Measurements from ENCODE around the gene PDXP.
A peak's percentile ranks its signal among the peaks of the same experiment; 100 is the strongest.
"Not testable (repeated sequence)": the region's sequence is repeated elsewhere in the genome, so short reads cannot be mapped to it uniquely, and the experiment has no call there.

Gene PDXP

DNA sequence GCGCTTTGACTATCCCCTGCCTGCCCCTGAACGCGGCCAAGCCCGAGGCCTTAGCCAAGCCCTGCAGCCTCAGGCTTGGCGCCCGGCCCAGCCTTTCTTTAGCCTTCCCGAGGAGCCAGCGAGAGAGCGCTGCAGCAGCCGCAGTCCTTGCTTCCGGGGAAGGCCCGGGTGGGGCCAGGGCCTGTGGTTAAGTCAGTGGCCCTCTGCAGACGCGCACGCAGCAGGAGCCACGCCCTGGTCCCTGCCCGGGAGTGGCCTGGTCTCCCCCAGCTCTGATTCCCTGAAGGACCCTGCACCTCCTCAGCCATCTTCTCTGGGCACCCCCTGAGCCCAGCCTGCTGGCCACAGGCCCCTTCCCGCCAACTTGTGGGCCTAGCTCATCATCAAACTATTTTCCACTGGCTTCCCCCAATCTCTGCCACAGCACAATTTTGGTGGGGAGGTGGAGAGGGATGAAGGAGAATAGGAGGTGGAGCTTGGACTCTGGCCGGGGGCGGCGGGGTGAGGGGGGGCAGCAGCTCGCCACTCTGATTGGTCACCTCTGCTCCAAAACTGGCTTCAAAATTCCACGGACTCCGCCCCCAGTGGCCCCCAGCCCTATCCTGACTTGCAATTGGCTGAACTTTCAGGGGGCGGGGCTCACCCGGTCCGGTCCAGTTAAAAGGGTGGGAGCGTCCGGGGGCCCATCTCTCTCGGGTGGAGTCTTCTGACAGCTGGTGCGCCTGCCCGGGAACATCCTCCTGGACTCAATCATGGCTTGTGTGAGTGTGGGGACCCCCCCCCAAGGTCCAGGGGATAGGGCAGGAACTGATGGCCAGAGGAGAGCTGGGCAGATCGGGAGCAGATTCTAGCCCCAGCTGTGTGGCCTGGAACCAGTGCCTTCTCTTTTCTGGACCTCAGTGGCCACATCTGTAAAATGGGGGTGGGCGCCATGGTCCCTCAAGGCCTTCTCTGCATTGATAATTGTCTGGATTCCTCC is 16.7 kb downstream of the PDXP start, which contains the start of gene LGALS1:
Gene LGALS1 (plus strand): TSS at position 686 of the 979 bp plus-strand sequence. CDS start 67 bp downstream, at position 753.
- peak; percentile 98 for DNase-seq

DNA sequence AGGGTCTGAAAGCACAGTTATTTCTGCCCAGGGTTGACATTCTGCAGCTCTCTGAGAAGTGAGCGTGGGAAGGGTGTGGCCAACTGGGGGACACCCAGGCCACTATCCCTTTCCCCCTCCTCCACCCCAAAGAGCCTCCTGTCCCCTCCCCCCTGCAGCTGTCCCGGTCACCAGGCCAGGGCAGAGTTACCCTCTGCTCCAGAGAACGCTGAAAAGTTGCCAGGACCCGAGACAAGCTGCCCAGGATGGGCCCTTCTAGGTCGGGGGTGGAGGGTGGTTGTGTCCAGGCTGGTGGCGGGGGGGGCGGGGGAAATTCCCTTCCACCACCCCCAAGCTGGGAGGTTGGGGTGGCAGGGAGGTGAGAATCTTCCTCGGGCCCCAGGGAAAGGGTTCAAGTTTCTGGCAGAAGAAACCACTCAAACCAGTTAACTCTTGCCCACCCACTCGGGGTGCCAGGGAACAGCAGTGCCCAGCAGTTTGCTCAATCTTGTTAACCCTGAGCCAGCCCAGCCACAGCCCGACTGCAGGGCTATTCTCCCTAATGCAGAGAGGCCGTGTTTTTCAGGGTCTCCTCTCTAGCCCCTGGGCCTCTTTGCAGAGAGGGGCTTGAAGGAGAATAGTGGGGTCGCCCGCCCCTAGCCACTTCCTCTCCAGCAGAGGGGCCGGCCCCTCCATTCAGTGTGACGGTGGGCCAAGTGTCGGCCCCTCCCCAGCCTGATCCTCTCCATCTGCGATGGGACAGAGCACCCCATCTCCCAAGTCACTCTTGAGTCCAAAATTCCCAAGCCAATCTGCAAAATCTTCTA is 17.6 kb downstream of the PDXP start:
- peak; percentile 38 for DNase-seq

DNA sequence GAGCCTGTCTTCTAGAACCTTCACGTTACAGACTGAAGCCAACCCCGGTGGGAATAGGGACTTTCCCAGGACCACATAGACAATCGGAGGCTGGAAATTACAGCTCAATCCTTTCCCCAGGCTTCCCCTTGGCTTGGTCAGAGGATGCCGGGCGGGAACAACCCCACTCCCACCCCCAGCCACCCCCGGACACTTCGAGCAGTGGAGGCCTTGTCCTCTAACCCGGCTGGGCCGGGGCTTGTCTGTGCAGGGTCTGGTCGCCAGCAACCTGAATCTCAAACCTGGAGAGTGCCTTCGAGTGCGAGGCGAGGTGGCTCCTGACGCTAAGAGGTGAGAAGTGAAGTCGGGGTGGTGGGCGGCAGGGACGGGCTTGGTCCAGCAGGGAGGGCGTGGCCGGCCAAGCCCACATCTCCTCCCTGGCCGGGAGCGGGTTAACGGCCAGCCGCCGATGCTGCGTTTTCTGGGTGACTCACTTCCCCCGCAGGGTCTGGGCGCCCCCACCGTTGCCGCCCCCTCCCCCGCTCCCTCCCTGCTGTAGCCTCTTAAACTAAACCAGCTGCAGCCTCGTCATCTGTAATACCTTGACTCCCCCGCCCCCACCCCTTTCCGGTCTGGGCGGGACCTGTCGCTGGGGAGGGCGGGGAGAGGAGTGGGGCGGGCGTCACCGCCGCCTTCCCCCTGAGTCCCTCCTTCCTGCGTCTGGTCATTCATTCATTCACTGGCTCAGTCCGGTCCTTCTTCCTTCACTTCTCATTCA is 18.4 kb downstream of the PDXP start:
- DNase-seq = peak; percentile 98

DNA sequence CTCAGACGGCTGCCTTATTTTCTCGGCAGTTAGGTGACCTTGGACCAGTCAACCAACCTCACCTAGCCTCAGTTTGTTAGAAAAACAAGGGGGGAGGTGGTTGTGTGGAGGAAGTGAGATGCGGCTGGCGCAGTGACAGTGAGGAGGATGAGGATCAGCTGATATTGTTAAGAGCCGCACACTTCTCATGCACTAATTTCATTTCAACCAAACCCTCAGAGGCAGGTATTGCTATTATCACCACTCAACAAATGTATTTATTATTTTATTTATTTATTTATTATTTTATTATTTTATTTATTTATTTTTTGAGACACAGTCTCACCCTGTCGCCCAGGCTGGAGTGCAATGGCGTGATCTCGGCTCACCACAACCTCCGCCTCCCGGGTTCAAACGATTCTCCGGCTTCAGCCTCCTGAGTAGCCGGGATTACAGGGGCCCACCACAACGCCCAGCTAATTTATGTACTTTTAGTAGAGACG is 19.0 kb downstream of the PDXP start:
- DNase-seq = no peak

DNA sequence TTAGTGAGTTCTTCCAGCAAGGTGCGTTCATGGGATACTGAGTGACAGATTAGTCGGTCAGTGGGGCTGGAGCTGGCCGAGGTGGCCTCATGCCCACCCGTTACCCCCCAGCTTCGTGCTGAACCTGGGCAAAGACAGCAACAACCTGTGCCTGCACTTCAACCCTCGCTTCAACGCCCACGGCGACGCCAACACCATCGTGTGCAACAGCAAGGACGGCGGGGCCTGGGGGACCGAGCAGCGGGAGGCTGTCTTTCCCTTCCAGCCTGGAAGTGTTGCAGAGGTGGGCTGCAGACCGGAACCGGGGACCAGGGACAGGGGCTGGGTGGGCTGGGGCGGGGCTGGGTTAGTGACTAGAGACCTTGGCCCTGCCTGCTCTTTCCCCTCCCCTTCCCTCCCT is 19.8 kb downstream of the PDXP start:
- DNase-seq = no peak

DNA sequence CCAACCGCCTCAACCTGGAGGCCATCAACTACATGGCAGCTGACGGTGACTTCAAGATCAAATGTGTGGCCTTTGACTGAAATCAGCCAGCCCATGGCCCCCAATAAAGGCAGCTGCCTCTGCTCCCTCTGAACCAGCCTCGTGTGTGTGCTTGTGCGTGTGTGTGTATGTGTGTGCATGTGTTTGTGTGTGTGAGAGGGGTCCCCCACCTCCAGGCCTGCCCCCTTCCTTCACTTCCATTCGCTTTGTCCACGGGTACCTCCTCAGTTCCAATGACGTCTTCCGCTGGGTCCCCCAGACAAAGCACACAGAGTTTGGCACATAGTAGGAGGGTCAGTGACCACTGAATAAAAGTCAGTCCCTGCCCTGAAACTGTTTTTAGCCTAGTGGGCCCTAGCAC is 21.1 kb downstream of the PDXP start:
- no peak for DNase-seq

DNA sequence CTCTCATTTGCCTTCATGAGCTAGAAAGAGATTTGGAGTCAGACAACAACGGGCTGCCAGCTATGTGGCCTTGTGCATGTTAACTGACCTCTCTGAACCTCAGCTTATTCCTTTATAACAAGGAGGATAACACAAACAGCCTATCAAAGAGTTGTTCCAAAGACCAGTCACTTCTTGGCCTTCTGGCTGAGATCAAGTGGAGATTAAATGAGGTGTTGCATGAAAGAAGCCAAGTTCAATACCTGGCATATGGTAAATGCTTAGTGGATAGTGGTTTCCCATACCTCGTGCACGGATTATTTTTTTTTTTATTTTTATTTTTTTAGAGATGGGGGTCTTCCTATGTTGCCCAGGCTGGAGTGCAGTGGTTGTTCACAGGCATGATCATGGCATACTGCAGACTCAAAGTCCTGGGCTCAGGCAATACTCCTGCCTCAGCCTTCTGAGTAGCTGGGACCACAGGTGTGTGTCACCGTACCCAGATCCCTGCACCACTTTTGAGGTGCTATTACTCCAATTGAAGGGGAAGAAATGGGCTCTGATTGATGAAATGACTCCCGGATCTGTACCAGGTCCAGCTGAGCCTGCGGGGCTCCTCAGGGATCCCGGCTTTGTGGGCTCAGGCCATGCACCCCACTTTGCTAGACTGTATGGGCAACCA is 21.8 kb downstream of the PDXP start:
- peak; percentile 20 for DNase-seq

DNA sequence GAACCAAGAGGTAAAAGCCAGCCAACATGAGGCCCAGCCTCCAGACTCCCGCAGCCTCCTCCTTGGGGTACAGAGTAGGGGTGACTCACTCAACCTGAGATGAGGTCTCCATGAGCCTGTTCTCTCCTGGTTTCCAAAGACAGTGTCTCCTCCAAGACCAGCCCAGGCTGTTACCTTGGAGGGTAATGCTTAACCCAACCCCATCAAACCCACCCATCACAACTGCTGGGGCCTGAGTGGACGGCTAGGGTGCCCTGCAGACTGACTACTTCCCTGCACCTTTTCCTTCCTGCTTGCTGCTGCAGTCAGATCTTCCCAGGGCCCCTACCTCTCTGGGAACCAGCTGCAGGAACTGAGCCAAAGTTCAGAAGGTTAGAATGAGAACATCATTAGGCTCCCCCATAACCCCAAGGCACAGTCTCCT is 22.5 kb downstream of the PDXP start:
- DNase-seq = peak; percentile 48

DNA sequence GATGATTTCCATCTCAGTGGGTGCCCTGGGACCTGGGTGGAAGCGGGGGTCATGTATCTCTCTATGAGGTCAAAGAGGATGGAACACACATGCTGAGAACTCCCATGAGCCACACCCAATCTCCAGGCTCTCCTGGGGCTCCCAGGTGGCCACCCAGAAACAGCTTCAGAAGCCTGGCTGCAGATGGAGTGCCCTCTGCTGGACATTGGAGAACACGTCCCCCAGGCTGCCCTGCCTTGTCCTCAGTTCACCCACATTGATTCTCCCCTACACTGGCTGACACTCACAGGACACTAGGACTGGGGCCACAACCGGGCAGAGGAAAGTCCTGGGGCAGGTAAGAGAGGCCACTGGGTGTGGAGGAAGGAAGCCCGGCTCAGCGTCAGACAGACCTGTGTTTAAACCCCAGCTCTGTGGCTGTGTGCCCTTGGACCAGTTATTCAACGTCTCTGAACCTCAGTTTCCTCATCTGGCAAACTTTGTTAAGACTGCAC is 23.1 kb downstream of the PDXP start:
- DNase-seq = peak; percentile 77

DNA sequence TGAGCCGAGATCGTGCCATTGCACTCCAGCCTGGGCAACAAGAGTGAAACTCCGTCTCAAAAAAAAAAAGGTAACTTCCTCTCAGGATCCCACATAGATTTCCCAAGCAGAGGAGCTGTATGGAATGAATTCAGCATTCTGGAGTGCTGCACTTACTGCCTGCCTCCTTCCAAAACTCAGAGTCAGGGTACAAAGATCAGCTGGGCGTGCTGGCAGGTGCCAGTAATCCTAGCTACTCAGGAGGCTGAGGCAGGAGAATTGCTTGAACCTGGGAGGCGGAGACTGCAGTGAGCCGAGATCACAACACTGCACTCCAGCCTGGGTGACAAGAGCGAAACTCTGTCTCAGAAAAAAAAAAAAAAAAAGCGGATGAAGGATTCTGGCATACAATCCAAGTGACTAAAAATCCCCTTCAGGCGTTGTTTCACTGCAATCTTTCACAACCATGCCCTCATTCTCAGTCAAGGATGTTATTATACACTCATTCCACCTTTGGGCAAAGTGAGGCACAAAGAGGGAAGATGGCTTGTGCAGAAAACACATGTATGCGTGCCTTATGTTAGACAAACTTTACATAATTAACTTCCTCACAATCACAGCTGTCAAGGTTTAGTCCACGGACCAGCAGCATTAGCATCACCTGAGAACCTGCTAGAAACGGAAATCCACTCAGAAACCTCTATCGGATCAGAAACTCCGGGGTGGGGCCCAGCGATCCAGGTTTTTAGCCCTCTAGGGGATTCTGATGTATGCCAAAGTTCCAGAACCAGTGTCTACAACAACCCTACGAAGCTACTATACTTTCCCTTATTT is 26.5 kb downstream of the PDXP start:
- DNase-seq = no peak

DNA sequence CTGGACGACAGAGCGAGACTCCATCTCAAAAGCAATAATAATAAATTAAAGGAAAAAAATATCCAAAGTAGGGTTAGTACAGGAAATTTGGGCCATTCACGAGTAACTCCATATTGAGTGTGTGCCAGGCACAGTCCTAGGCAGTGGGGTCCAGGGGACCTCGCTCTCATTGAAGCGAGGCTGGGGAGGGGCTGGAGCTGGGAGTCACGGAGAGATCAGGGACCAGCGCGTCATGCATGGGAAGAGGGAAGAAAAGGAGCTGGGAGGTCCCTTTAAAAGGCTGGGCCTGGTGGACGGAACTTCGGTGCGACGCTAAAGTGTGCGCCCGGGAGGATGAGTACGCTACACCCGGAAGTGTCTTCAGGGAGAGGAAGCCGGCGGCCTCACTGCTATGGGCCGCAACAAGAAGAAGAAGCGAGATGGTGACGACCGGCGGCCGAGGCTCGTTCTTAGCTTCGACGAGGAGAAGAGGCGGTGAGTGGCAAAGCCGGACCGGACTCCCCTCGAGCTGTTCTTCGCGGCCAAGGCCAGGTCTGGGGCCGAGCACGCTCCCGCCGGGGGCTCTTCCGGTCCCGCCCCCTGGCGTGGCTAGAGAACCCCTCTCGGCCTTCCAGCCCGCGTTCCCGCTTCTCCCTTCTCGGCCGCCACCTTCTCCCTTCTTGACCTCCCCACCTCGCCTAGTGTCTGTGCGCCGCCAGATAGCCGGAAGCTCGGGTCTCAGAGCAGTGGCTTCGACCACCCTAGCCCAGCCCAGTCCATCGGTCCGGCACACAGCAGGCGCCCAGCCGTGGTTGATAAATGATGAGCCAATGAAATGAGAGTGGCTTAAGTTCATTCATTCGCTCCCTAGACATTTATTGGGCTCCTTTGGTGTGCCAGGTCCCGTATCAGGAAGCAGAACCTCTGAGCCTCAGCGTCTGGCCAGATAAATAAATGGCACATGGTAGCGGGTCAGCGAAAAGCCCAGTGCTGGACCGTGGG is 27.8 kb downstream of the PDXP start, which contains the start of gene NOL12:
Gene NOL12 (plus strand): TSS at position 342 of the 981 bp plus-strand sequence. CDS start 50 bp downstream, at position 392.
- DNase-seq = peak; percentile 89

DNA sequence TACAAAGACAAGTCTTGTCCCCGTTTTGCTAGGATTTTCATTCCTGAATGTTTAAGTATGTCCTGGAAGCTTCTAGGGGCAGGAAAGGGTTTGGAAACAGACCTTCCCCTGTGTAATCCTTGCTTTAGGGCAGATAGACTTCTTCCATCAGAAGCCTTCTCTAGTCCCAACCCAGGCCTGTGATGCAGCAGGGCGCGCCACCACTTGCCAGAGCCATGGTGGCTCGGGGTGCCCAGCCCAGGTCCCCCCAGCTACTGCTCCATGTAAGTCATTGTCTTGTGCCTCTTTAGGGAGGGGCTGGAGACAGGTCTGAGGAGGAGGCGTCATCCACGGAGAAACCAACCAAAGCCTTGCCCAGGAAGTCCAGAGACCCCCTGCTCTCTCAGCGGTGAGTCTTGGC is 31.9 kb downstream of the PDXP start:
- no peak for DNase-seq

DNA sequence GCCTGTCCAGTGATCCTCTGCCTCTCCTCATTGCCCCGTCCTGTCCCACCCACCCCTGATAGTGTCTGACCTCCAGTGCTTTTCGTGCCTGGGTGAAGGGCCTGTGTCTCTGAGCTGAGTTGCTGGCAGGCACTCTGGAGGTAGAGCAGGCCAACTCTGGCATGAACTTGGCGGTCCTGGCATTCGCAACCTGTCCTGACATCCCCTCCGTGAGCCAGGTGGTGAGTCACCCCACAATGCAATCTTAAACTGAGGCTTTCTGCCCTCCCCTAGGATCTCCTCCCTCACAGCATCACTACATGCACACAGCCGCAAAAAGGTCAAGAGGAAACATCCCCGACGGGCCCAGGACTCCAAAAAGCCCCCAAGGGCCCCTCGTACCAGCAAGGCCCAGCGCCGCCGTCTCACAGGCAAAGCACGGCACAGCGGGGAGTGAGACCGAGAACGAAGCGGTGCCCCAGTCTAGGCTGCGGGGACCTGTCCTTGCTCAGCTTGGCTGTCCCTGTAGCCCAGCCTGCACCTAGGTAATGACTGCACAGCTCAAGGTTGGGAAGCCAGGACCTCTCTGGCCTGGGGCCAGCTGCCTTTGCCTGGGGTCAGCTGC is 32.5 kb downstream of the PDXP start:
- no peak for DNase-seq

DNA sequence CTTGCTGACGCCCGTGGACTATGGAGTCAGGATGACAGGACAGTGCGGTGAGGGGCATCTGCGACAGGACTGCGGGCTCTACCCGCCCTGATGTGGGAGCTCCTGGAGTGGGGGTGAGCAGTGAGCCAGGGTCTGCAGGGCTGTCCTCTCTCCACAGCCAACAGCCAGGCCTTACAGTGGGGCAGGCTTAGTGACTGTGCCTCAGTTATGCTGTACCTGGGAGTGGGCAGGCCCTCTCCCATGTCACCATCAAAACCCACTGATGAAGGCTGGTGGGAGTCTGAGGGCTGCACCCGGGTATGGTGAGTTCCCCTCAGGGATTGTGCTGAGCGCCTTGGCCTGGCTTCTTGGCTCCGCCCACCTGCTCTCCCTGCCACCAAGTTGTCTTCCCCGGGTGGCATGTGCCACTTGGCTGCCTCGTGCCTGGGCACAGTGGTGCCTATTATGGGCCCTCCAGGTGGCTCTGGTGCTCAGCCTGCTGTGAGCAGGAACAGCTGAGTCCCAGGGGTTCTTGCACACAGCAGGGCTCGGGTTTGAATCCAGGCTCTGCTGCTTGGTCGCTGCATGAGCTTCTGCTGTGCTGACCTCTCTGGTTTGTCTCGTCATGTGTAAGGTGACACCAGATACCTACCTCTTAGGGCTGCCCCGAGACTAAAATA is 34.2 kb downstream of the PDXP start:
- no peak for DNase-seq

DNA sequence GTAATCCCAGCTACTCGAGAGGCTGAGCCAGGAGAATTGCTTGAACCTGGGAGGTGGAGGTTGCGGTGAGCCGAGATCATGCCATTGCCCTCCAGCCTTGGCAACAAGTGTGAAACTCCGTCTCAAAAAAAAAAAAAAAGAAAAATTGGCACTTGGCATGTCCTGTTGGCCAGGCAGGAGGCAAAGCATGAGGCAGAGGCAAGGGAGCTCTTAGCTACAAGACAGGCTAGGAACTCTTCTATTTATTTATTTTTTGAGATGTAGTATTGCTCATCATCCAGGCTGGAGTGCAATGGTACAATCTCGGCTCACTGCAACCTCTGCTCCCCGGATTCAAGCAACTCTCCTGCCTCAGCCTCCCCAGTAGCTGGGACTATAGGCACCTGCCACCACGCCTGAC is 35.6 kb downstream of the PDXP start:
- DNase-seq = not testable (repeated sequence)

DNA sequence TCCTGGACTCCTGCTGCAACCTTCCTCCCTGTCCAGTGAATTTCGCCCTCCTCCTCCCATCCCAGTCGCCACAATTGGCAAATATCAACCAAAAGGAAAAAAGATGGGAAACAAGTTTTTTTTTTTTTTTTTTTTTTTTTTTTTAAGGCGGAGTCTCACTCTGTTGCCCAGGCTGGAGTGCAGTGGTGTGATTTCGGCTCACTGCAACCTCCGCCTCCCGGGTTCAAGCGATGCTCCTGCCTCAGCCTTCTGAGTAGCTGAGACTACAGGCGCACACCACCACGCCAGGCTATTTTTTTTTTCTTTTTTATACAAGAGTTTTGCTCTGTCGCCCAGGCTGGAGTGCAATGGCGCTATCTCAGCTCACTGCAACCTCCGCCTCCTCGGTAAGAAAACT is 37.7 kb downstream of the PDXP start:
- DNase-seq = not testable (repeated sequence)

DNA sequence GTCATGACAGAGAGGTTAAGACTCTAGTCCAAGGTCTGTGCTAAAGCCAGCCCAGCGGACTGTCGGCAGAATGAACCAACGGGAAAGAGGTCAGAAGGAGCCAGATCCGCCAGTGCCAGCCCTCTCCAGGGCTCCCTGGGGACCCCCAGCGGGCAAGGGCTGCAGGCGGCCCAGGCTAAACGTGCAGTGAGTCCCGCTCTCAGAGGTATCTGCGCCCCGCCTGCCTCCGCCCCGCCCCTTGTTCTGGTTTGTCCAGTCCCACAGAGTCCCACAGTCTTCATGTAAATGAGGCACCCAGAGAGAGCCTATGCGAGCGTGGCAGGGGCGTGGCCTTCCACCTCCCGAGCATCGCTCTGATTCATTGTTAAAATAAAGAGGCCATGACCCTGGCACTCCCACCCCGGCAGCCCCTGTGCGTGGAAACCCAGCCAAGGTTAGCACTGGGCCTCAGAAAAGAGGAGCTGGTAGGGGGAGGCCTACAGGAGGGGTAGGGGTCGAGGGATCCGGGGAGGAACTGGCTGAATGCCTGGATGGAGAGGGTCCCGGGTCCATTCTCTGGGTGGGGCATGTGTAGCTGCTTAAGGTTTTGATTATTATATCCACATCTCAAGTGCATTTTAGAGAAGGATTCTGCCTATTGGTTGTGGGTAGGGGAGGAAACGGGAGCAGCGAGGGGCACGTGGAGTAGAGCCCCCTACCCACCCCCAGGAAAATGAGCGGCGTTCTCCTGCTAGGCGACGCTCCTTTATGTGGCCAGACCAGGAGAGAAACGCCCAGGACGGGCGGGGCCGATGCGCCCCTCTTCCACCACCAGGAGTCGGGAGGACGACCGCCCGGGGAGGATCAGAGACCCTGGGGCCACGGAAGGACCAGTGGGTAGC is 38.4 kb downstream of the PDXP start, which contains the start of gene TRIOBP:
Gene TRIOBP (plus strand): TSS at position 392 of the 881 bp plus-strand sequence. CDS start 4,318 bp downstream, outside the sequence.
- peak; percentile 99 for DNase-seq
